Measurements from ENCODE around the gene ERGIC3.
"Not testable (repeated sequence)": the region's sequence is repeated elsewhere in the genome, so short reads cannot be mapped to it uniquely, and the experiment has no call there.

The ERGIC3 gene

GRCh38 chr20:35541118-35541782 is 628 bp upstream of the ERGIC3 start:
- no peak for DNase-seq (ENCODE audit: low read depth)
- TF ChIP-seq CTCF (conservative IDR thresholded peaks at IDR 0.05; ENCODE audit: low read length): no peak
- peak overlapping the region; percentile 53 for H3K4me3 ChIP-seq (ENCODE audit: low read length)

- no peak for DNase-seq (ENCODE audit: low read depth)
- no peak for TF ChIP-seq CTCF (conservative IDR thresholded peaks at IDR 0.05; ENCODE audit: low read length)
- H3K4me3 ChIP-seq (ENCODE audit: low read length): peak overlapping the region; percentile 95; the same call in 1 of the 2 replicates
These were observed 1.1 kb downstream of the ERGIC3 start for GRCh38 chr20:35542990-35543389.

- no peak for TF ChIP-seq CTCF (conservative IDR thresholded peaks at IDR 0.05; ENCODE audit: low read length)
- no peak overlapping the region for H3K4me3 ChIP-seq (ENCODE audit: low read length)
- no peak for DNase-seq (ENCODE audit: low read depth)
These were observed 2.6 kb downstream of the ERGIC3 start for GRCh38 chr20:35544436-35544835.

GRCh38 chr20:35544941-35545340 is 3.1 kb downstream of the ERGIC3 start:
- DNase-seq (ENCODE audit: low read depth): peak; percentile 32
- not testable (repeated sequence) for H3K4me3 ChIP-seq (ENCODE audit: low read length)

GRCh38 chr20:35546127-35546526 is 4.2 kb downstream of the ERGIC3 start:
- TF ChIP-seq CTCF (conservative IDR thresholded peaks at IDR 0.05; ENCODE audit: low read length): no peak
- no peak for DNase-seq (ENCODE audit: low read depth)
- no peak overlapping the region for H3K4me3 ChIP-seq (ENCODE audit: low read length)

GRCh38 chr20:35547329-35547728 is 5.5 kb downstream of the ERGIC3 start:
- TF ChIP-seq CTCF (conservative IDR thresholded peaks at IDR 0.05; ENCODE audit: low read length): no peak
- H3K4me3 ChIP-seq (ENCODE audit: low read length): no peak overlapping the region
- no peak for DNase-seq (ENCODE audit: low read depth)

- H3K4me3 ChIP-seq (ENCODE audit: low read length): no peak overlapping the region
- no peak for TF ChIP-seq CTCF (conservative IDR thresholded peaks at IDR 0.05; ENCODE audit: low read length)
- DNase-seq (ENCODE audit: low read depth): no peak
These were observed 9.6 kb downstream of the ERGIC3 start for GRCh38 chr20:35551503-35551902.
